Ramos (cell line): ENCODE measurements around the gene SYT11.
"Not testable (repeated sequence)": the region's sequence is repeated elsewhere in the genome, so short reads cannot be mapped to it uniquely, and the experiment has no call there.

Experiments used
- in situ Hi-C: fragments of 300-500 bp; cut with MboI; formaldehyde crosslinking; loops from one replicate; pipeline ENCODE4 v1.14.3; 2022; ENCODE audit warnings: low sequenced_read_pairs; ENCODE audit not compliant: unreplicated experiment

Gene SYT11, protein sequence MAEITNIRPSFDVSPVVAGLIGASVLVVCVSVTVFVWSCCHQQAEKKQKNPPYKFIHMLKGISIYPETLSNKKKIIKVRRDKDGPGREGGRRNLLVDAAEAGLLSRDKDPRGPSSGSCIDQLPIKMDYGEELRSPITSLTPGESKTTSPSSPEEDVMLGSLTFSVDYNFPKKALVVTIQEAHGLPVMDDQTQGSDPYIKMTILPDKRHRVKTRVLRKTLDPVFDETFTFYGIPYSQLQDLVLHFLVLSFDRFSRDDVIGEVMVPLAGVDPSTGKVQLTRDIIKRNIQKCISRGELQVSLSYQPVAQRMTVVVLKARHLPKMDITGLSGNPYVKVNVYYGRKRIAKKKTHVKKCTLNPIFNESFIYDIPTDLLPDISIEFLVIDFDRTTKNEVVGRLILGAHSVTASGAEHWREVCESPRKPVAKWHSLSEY

GRCh38 chr1:155859234-155859829 lies at the start of gene SYT11:
Gene SYT11, plus strand, starts transcription at chr1:155859567. Its CDS starts 195 bp downstream, at chr1:155859762.
- in situ Hi-C loops: no loop called here

GRCh38 chr1:155812878-155813277 lies 46.5 kb upstream of the SYT11 start:
- in situ Hi-C loops: no loop called here

DNA sequence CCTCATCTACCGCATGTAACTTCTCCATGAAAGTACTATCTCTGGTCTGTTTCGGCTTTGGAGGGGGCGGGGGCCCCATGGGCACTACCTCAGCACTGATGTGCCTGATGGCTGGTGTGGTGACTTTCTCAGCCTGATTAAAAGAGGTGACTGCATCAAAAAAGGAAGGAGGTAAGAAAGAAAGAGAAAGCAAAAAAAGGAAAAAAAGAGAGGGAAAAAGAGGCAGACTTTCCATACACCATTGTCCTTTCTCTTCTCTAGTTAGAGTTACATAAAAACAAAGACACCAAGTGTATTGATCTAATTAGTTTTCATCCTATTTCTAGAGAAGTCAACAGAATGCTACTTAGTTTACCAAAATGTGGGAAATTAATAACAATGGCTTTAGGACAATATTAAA lies 45.7 kb upstream of the SYT11 start:
- in situ Hi-C loops: no loop called here

- in situ Hi-C loops: no loop called here
These were observed 43.0 kb upstream of the SYT11 start for GRCh38 chr1:155816351-155816750.

DNA sequence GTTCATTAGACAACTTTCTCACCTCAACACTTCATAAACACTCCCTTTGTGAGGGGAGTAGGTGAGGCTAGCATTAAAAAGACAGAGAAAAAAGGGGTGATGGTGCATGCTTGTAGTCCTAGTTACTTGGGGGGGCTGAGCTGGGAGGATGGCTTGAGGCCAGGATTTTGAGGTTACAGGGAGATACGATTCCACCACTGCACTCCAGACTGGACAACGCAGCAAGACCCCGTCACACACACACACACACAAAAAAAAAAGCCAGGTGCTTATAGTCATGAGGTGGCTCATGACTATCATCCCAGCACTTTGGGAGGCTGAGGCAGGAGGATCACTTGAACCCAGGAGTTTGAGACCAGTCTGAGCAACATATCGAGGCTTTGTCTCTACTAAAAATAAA lies 31.9 kb upstream of the SYT11 start:
- in situ Hi-C loops: no loop called here

DNA sequence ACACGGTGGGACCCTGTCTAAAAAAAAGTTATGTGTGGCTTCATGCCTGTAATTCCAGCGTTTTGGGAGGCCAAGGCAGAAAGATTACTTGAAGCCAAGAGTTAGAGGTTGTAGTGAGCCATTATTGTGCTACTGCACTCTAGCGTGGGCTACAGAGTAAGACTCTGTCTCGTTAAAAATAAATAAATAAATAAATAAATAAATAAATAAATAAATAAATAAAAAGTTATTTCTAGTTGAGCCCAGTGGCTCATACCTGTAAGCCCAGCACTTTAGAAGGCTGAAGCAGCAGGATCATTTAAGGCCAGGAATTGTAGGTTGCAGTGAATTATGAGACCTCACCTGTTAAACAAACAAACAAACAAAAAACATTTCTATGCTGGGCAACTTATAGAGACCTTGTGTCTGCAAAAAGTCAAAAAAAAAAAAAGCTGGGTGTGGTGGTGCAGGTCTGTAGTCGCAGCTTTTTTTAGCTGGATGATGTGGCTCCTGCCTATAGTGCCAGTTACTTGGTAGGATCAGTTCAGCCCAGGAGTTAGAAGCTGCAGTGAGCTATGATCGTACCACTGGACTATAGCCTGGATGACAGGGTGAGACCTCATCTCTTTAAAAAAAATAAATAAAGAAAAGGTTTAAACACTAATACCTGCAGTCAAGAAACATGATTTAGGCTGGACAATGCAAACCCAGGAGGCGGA lies 27.9 kb upstream of the SYT11 start:
- in situ Hi-C loops: no loop called here

- in situ Hi-C loops: no loop called here
These were observed 25.6 kb upstream of the SYT11 start for GRCh38 chr1:155833665-155834295.

DNA sequence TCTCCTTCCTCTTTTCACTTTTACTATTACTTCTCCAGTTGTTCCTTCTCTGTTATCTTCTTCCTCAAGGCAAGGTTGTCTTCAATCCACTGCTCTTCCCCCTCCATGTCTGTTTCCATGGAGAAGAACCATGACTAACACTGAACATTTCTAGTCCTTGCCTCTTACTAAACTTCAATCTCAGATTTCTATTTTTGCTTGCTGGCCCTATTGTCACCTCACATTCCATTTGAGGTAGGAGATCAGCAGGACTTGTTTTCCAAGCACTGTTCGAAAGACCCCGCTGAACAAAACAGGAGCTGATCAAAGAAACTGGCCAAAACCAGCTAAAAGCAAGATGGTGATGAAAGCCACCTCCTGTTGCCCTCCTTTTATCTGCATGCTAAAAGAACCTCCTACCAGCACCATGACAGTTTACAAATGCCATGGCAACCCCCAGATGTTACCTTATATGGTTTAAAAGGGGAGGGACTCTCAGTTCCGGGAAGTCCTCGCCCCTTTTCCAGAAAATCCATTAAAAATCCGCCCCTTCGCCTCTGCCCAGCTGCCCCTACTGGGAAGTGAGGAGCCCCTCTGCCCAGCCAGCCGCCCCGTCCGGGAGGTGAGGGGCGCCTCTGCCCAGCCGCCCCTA lies 25.0 kb upstream of the SYT11 start:
- in situ Hi-C loops: no loop called here

DNA sequence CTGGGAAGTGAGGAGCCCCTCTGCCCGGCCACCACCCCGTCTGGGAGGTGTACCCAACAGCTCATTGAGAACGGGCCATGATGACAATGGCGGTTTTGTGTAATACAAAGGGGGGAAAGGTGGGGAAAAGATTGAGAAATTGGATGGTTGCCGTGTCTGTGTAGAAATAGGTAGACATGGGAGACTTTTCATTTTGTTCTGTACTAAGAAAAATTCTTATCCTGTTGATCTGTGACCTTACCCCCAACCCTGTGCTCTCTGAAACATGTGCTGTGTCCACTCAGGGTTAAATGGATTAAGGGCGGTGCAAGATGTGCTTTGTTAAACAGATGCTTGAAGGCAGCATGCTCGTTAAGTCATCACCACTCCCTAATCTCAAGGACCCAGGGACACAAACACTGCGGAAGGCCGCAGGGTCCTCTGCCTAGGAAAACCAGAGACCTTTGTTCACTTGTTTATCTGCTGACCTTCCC lies 24.4 kb upstream of the SYT11 start:
- in situ Hi-C loops: not testable (repeated sequence)

DNA sequence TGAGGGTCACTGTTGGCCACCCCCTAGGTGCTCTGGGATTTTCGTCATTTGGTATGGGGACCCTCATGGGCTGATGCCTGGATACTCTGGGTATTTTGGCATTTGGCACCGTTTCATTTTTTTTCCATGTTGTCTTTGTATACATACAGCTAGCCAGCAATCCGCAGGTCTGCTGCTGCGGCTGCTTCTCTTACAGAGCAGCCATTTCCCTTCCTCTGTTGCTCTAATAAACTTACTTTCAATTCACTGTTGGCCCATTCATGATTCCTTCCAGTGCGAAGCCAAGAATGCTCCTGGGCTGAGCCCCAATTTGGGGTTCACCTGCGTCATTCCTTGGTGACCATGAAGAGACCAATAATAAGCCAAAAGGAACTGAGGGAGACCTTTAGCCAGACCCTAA lies 23.8 kb upstream of the SYT11 start:
- in situ Hi-C loops: no loop called here

DNA sequence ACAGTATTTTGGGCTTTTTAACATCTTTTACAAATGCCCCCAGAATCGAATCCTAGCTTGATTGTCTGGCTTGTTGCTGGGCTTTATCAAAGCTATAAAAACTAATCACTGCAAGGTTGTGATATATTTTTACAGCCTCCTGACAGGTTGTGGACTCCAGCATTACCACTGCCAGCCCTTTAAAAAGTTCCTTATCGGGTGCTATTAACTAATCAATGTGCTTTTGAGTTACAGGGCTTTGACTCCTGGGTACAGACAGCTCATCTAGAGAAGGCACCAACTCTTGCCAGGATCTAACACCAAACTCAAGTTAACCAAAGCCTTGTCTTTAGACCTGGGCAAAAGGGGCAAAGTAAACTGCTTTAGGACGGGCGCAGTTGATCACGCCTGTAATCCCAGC lies 19.0 kb upstream of the SYT11 start:
- in situ Hi-C loops: no loop called here

DNA sequence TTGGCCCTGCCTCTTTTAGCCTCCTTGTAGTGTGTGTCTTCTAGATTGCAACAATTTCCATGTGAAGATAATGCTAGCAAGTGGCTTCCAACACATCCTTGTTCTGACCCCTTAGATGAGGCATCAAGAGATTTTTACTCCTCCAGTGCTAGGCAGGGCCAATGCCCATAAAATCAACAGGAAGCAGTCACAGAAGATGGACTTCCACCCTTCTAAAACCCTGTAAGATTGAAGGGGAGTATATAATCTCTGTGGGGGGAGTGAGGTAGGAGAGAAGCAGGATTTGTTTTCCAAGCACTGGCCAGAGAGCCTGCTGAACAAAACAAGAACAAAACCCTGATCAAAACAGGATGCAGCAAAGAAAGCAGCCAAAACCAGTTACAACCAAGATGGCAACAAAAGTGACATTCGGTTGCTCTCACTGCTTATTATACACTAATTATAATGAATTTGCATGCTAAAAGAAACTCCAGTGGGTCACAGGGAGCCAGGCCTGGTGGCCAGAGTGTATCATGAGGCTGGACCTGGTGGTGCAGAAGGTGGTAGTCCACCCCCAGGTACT lies 14.4 kb upstream of the SYT11 start:
- in situ Hi-C loops: no loop called here

GRCh38 chr1:155847823-155848529 lies 11.4 kb upstream of the SYT11 start:
- in situ Hi-C loops: no loop called here

- in situ Hi-C loops: no loop called here
These were observed 9.0 kb upstream of the SYT11 start for GRCh38 chr1:155850345-155850744.

- in situ Hi-C loops: no loop called here
These were observed 3.0 kb upstream of the SYT11 start for GRCh38 chr1:155856257-155856974.

- in situ Hi-C loops: no loop called here
These were observed 2.1 kb upstream of the SYT11 start, which contains the start of gene GON4L for GRCh38 chr1:155856975-155857930. Gene GON4L, minus strand, starts transcription at chr1:155857214. Its CDS starts 3,434 bp downstream, at chr1:155853780.

GRCh38 chr1:155858800-155859233 lies 550 bp upstream of the SYT11 start:
- in situ Hi-C loops: no loop called here
